Measurements from ENCODE around the gene ZBTB46.

DNA sequence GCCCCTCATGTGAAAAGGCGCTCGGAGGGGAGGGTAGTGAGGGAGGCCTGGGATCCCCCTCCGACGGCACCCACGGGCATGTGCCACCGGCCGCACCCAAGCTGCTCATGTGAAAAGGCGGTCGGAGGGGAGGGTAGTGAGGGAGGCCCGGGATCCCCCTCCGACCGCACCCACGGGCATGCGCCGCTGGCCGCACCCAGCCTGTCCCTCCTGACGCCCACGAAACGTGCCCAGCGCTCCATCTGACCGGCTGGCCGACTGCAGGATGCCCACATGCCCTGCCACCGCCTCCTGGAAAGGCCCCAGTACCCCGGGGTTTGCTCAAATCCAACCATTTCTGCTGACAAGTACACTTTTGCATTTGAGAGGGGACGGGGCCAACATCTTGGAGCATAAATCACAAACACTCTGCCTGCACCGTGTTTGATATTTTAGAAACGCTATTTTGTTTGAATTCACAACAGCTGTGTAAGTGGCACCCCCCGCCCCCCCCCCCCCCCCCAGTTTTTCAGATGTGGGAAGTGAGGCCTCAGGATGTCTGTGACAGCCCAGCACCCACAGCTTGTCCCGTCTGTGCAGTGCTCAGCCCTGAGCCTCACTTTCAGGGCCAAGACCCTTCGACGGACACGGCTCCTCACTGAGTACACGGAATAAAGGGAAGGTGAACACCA is 57.4 kb downstream of the ZBTB46 start:
- TF ChIP-seq CTCF (conservative IDR thresholded peaks at IDR 0.05) (no peak), ZFX (IDR thresholded peaks at IDR 0.05) (no peak)

All from C4-2B (cell line).